Panc1 (cell line): ENCODE data around the gene IL13. TPM values are rescaled to one million over a fixed set of nuclear protein-coding genes. Genes with fewer than 3 reads are reported as not detected.

Experiments
- ATAC-seq: fragments of 200-7000 bp; cut with Tn5 transposase; 2 replicates; pipeline ENCODE4 v1.9.1; 2020; ENCODE audit warnings: mild to moderate bottlenecking, moderate library complexity
- BruUV-seq: library from RNA; stranded (reverse); fragments of 400-500 nt; replicated peaks from 2 replicates; lab custom pipeline; 2021; lab: Mats Ljungman, UMichigan
- CTCF ChIA-PET: fragments of 300-600 bp; sonication (Branson Sonifier 250); formaldehyde crosslinking; loops from one replicate; lab custom pipeline; 2022; ENCODE audit warnings: antibody characterized with exemption; lab: Charles Lee
- POLR2A ChIA-PET: fragments of 300-600 bp; sonication (Branson Sonifier 250); formaldehyde crosslinking; loops from one replicate; lab custom pipeline; 2022; ENCODE audit warnings: antibody characterized with exemption; lab: Charles Lee
- DNase-seq: peaks from one replicate; pipeline ENCODE4 v3.0.0-alpha.2; 2010; ENCODE audit warnings: low read depth, low spot score
- H3K27ac ChIP-seq: 2 replicates; pipeline ENCODE4 v1.5.1; 2011; ENCODE audit warnings: mild to moderate bottlenecking, low read length, inconsistent platforms
- H3K27me3 ChIP-seq: fragments of 200-500 bp; sonication (Bioruptor generic); 2 replicates; pipeline ENCODE4 v1.6.0; 2014; ENCODE audit warnings: low read length, inconsistent platforms; ENCODE audit not compliant: control insufficient read depth, insufficient read depth
- H3K36me3 ChIP-seq: fragments of 200-500 bp; sonication (Bioruptor generic); 2 replicates; pipeline ENCODE4 v1.5.1; 2014; ENCODE audit warnings: inconsistent platforms, mild to moderate bottlenecking, low read length, moderate library complexity; ENCODE audit not compliant: control insufficient read depth, insufficient read depth
- H3K4me1 ChIP-seq: 2 replicates; pipeline ENCODE4 v1.5.1; 2011; ENCODE audit warnings: inconsistent platforms, mild to moderate bottlenecking, low read length, moderate library complexity; ENCODE audit not compliant: control insufficient read depth, insufficient read depth
- H3K4me3 ChIP-seq, 2 experiments: 2 replicates each; pipeline ENCODE4 v1.5.1; 2011 to 2012; ENCODE audit warnings: low read depth in 2 of 2, low read length in 2 of 2, mild to moderate bottlenecking in 2 of 2, inconsistent platforms in 1 of 2, moderate library complexity in 1 of 2
- H3K9me3 ChIP-seq: fragments of 200-500 bp; sonication (Bioruptor generic); 2 replicates; pipeline ENCODE4 v1.5.1; 2014; ENCODE audit warnings: low read depth, mild to moderate bottlenecking, inconsistent platforms, low read length, moderate library complexity; ENCODE audit not compliant: control insufficient read depth, insufficient read depth
- POLR2AphosphoS5 ChIP-seq: IDR thresholded peaks from 2 replicates; pipeline ENCODE4 v1.6.1; 2012; ENCODE audit warnings: mild to moderate bottlenecking, low read depth, low read length, moderate library complexity
- SIN3A ChIP-seq: IDR thresholded peaks from 2 replicates; pipeline ENCODE4 v1.6.1; 2012; ENCODE audit warnings: low read depth, mild to moderate bottlenecking, low read length, moderate library complexity, borderline replicate concordance; ENCODE audit not compliant: insufficient read depth
- TCF7L2 ChIP-seq: IDR thresholded peaks from 2 replicates; pipeline ENCODE4 v1.6.1; 2011; ENCODE audit warnings: mild to moderate bottlenecking, low read depth, low read length, inconsistent platforms
- in situ Hi-C: cut with HindIII; loops from 2 replicates; pipeline ENCODE4 v1.10.0; 2016; ENCODE audit warnings: low sequenced_read_pairs, low pct_unique_long_range_greater_than_20kb
- intact Hi-C: fragments of 100-400 bp; cut with micrococcal nuclease; formaldehyde crosslinking; loops from one replicate; pipeline ENCODE4 v1.10.0; 2022; ENCODE audit not compliant: unreplicated experiment
- total RNA-seq: library from RNA; stranded (reverse); gene quantifications from one replicate; pipeline ENCODE4 v1.2.1, GENCODE V29; 2021; ENCODE audit not compliant: unreplicated experiment
- TF ChIP-seq, protein P1 (sequence below), 2 experiments: IDR thresholded peaks; 2 replicates each; pipeline ENCODE4 v1.6.1; 2011 to 2012; ENCODE audit warnings: low read depth in 2 of 2, control low read depth in 1 of 2, low read length in 1 of 2, mild to moderate bottlenecking in 1 of 2, moderate library complexity in 1 of 2; ENCODE audit not compliant: insufficient read depth in 1 of 2
- TF ChIP-seq, protein P2 (sequence below): fragments of 450-650 bp; IDR thresholded peaks from 2 replicates; pipeline ENCODE4 v1.5.1; 2017; ENCODE audit warnings: mild to moderate bottlenecking

IL13 gene
- total RNA-seq, 1 experiment from 2014 or later = not detected

DNA sequence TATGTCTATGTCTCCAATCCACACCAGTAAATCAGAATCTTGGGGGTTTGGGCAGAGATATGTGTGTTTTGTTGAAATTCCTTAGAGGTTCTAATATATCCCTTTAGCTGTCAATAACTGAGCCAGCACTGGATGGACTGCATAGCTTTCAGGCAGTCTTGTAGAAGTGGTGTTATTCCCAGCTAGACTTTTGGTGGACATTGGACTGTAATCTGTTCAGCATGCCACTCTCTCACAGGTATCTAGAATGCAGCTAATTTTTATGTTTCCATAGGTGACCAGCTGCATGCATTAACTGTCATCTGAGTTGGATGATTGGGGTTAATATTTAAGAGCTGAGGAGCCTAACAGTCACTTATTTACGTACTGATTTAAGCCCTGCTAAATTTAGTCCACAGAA is 45.1 kb upstream of the IL13 start:
- no peak for DNase-seq
- no peaks in the 10 kb centered on the region for H3K27me3 ChIP-seq
- no peaks in the 10 kb centered on the region for H3K9me3 ChIP-seq
- intact Hi-C loops (no loop called here), in situ Hi-C loops (no loop called here)
- POLR2A ChIA-PET = no interaction called here
- peaks cover 43% of the 10 kb centered on the region for H3K36me3 ChIP-seq
- no peak for ATAC-seq
- TF ChIP-seq, protein P1, sequence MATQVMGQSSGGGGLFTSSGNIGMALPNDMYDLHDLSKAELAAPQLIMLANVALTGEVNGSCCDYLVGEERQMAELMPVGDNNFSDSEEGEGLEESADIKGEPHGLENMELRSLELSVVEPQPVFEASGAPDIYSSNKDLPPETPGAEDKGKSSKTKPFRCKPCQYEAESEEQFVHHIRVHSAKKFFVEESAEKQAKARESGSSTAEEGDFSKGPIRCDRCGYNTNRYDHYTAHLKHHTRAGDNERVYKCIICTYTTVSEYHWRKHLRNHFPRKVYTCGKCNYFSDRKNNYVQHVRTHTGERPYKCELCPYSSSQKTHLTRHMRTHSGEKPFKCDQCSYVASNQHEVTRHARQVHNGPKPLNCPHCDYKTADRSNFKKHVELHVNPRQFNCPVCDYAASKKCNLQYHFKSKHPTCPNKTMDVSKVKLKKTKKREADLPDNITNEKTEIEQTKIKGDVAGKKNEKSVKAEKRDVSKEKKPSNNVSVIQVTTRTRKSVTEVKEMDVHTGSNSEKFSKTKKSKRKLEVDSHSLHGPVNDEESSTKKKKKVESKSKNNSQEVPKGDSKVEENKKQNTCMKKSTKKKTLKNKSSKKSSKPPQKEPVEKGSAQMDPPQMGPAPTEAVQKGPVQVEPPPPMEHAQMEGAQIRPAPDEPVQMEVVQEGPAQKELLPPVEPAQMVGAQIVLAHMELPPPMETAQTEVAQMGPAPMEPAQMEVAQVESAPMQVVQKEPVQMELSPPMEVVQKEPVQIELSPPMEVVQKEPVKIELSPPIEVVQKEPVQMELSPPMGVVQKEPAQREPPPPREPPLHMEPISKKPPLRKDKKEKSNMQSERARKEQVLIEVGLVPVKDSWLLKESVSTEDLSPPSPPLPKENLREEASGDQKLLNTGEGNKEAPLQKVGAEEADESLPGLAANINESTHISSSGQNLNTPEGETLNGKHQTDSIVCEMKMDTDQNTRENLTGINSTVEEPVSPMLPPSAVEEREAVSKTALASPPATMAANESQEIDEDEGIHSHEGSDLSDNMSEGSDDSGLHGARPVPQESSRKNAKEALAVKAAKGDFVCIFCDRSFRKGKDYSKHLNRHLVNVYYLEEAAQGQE (IDR thresholded peaks at IDR 0.05; ENCODE audit: insufficient read depth in 1 of 2, low read depth in 2 of 2, low read length in 1 of 2) = no peak
- TF ChIP-seq, protein P2, sequence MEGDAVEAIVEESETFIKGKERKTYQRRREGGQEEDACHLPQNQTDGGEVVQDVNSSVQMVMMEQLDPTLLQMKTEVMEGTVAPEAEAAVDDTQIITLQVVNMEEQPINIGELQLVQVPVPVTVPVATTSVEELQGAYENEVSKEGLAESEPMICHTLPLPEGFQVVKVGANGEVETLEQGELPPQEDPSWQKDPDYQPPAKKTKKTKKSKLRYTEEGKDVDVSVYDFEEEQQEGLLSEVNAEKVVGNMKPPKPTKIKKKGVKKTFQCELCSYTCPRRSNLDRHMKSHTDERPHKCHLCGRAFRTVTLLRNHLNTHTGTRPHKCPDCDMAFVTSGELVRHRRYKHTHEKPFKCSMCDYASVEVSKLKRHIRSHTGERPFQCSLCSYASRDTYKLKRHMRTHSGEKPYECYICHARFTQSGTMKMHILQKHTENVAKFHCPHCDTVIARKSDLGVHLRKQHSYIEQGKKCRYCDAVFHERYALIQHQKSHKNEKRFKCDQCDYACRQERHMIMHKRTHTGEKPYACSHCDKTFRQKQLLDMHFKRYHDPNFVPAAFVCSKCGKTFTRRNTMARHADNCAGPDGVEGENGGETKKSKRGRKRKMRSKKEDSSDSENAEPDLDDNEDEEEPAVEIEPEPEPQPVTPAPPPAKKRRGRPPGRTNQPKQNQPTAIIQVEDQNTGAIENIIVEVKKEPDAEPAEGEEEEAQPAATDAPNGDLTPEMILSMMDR = no peak
- no peak for TF ChIP-seq TCF7L2
- no peak for TF ChIP-seq POLR2AphosphoS5
- no peak for TF ChIP-seq SIN3A
- no peak overlapping the region for H3K4me3 ChIP-seq
- CTCF ChIA-PET = no interaction called here
- H3K4me1 ChIP-seq = no peaks in the 10 kb centered on the region
- no peak overlapping the region for H3K27ac ChIP-seq
- no TSS peak for BruUV-seq

DNA sequence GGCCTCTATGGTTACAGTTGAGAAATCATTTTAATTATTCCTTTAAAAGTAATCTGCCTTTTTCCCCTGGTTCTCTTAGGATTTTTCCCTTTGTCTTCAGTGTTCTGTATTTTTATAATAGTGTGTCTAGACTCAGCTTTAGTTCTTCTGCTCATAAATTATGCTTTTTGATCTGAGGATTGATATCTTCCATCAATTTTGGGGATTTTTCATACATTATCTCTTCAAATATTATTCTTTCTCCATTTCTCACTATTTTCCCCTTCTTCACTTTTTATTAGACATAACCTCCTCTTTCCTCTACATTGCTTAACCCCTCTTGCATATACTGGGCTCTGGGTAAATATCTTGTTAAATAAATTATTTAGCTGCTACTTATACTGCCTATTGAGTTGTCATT is 36.3 kb upstream of the IL13 start:
- ChIA-PET CTCF (interaction anchor here (0.7 kb wide), 1 partner anchor 145 kb away, joined by 4 read pairs; no protein-coding TSS in a partner anchor), POLR2A (no interaction called here)
- no peak for DNase-seq
- Histone ChIP-seq H3K4me3 (no peak overlapping the region), H3K27ac (no peak overlapping the region), H3K27me3 (no peaks in the 10 kb centered on the region), H3K4me1 (no peaks in the 10 kb centered on the region), H3K9me3 (no peaks in the 10 kb centered on the region), H3K36me3 (peaks cover 21% of the 10 kb centered on the region)
- TF ChIP-seq SIN3A = no peak
- TF ChIP-seq, protein P2 = no peak
- no peak for TF ChIP-seq TCF7L2
- TF ChIP-seq, protein P1 (IDR thresholded peaks at IDR 0.05; ENCODE audit: insufficient read depth in 1 of 2, low read depth in 2 of 2, low read length in 1 of 2) = no peak
- no peak for TF ChIP-seq POLR2AphosphoS5
- no peak for ATAC-seq
- in situ Hi-C loops = no loop called here
- no TSS peak for BruUV-seq
- intact Hi-C loops = no loop called here
